HG02981 (cell line): Measurements from ENCODE around the gene SMIM12.

Experiments used
- ATAC-seq: cut with Tn5 transposase; IDR thresholded peaks from one replicate; pipeline ENCODE4 v1.9.1; 2021; ENCODE audit warnings: mild to moderate bottlenecking, moderate library complexity; ENCODE audit not compliant: unreplicated experiment

The SMIM12 gene

GRCh38 chr1:34874296-34874952 is 14.9 kb upstream of the SMIM12 start:
- no peak for ATAC-seq

GRCh38 chr1:34872133-34872503 is 12.6 kb upstream of the SMIM12 start:
- ATAC-seq = no peak

GRCh38 chr1:34871443-34872132 is 12.0 kb upstream of the SMIM12 start:
- ATAC-seq = no peak

- no peak for ATAC-seq
Measured at GRCh38 chr1:34870395-34870794, 10.8 kb upstream of the SMIM12 start.

- ATAC-seq = no peak
Measured at GRCh38 chr1:34869760-34870159, 10.2 kb upstream of the SMIM12 start.

- no peak for ATAC-seq
Measured at GRCh38 chr1:34868230-34869049, 8.9 kb upstream of the SMIM12 start.

- ATAC-seq = no peak
Measured at GRCh38 chr1:34867415-34867814, 7.9 kb upstream of the SMIM12 start.

GRCh38 chr1:34866762-34867109 is 7.2 kb upstream of the SMIM12 start:
- no peak for ATAC-seq

- ATAC-seq = no peak
Measured at GRCh38 chr1:34865981-34866761, 6.6 kb upstream of the SMIM12 start.

- ATAC-seq = no peak
Measured at GRCh38 chr1:34865573-34865972, 6.0 kb upstream of the SMIM12 start.

GRCh38 chr1:34864759-34865158 is 5.2 kb upstream of the SMIM12 start:
- no peak for ATAC-seq

- ATAC-seq = no peak
Measured at GRCh38 chr1:34863501-34863900, 4.0 kb upstream of the SMIM12 start.

GRCh38 chr1:34858901-34859445 is 576 bp downstream of the SMIM12 start:
- ATAC-seq = peak; percentile 17

GRCh38 chr1:34856697-34857096 is 2.9 kb downstream of the SMIM12 start:
- ATAC-seq = no peak

GRCh38 chr1:34852677-34853217 is 6.8 kb downstream of the SMIM12 start:
- ATAC-seq = peak; percentile 98

GRCh38 chr1:34851431-34852105 is 8.0 kb downstream of the SMIM12 start:
- ATAC-seq = no peak

GRCh38 chr1:34850382-34850781 is 9.2 kb downstream of the SMIM12 start:
- ATAC-seq = no peak

- no peak for ATAC-seq
Measured at GRCh38 chr1:34847094-34847493, 12.5 kb downstream of the SMIM12 start.

GRCh38 chr1:34846265-34846664 is 13.3 kb downstream of the SMIM12 start:
- no peak for ATAC-seq
